SH-SY5Y (cell line): ENCODE data around the gene DSCAML1.

Source experiments
- GATA2 ChIP-seq: IDR thresholded peaks from 2 replicates; pipeline ENCODE4 v1.6.1; 2011; ENCODE audit warnings: mild to moderate bottlenecking, low read depth, low read length
- GATA3 ChIP-seq: IDR thresholded peaks from 2 replicates; pipeline ENCODE4 v1.6.1; 2011; ENCODE audit warnings: low read depth, mild to moderate bottlenecking, low read length, moderate library complexity

Gene DSCAML1

GRCh38 chr11:117458275-117459122 is 338.5 kb downstream of the DSCAML1 start:
- TF ChIP-seq GATA2 (no peak), GATA3 (no peak)

- no peak for TF ChIP-seq GATA3
- no peak for TF ChIP-seq GATA2
Observed at GRCh38 chr11:117457835-117458234, 339.2 kb downstream of the DSCAML1 start.

DNA sequence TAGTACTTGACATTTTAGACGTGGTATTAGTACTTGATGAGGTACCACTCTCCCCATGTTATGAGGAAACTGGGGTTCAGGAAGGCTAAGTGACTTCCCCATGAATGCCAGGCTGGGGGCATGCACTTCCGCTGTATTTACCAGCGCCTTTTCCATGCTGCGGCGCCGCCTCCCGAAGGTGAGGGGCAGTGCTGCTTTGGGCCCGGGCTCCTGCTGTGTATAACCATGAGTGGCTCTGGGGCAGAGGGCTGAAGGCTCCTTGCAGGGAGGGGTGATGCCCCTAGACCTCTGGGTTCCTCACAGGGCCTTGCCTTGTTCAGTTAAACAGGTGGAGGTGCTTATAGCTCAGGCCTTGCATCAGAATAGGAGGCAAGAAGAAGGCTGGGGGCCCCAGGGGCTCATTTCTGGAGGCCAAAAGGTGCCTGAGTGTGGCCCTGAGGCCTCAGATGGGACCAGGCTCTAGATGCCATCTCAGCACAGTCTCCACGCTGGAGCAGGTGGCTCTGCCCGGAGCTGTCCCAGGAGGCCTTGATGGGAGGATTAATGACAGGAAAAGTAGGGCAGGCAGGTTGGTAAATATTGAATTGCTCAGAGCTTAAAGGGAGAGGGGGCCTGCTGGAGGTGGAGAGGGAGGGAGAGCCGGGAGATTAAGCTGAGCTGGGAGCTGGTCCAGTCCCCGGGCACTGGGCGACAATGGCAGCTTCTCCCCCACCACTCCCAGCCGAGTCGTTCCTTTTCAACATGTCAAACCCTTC is 339.8 kb downstream of the DSCAML1 start:
- TF ChIP-seq GATA2: no peak
- no peak for TF ChIP-seq GATA3

DNA sequence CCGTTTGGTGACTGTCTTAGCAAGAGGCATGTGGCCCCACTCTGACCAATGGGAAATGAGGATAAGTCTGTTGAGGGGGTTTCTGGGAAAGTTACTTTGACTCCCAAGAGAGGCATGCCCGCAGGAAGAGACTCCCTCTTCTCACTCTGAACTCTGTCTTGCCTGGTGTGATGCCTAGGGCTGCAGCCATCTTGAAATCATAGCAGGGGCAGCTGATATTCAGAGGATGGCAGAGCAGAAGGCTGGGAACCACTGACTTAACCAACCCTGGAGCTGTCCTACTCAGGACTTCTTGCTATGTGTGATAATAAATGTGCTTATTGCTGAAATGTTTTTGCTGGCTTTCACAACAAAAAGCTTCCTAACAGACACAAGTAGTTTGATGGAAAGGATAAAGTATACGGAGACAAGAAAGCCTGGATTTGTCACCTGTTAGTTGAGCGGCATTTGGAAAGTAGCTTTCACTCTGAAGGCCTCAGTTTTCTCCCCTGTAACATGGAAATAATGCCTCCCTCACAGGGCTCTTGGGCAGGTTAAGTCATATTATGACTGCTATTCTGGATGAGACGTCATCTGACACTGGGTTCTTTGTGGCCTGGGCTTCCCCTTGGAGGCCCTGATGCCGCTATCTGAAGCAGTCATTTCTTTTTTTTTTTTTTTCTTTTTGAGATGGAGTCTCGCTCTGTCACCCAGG is 340.8 kb downstream of the DSCAML1 start:
- TF ChIP-seq GATA3: no peak
- TF ChIP-seq GATA2: no peak

DNA sequence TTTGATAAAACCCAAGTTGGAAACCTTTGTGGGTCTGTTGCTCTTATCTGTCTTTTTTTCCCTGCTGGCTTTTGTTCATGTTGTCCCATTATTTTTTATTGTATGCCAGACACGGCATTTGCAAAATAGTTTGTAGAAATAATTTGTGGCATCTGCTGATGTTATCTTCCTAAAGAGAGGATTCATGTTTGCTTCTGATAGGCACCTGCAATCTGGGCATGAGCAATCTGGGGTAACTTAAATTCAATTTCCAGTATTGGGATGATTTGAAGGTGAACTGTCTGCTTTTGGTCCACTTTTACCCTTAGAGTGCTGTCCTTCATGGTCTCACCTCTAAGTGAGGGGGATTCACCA is 342.5 kb downstream of the DSCAML1 start:
- peak; percentile 95 for TF ChIP-seq GATA3
- TF ChIP-seq GATA2: peak; percentile 91

- TF ChIP-seq GATA3: no peak
- no peak for TF ChIP-seq GATA2
Observed at GRCh38 chr11:117453886-117454563, 343.0 kb downstream of the DSCAML1 start.

- peak; percentile 82 for TF ChIP-seq GATA2
- no peak for TF ChIP-seq GATA3
Observed at GRCh38 chr11:117449111-117449693, 347.8 kb downstream of the DSCAML1 start.

GRCh38 chr11:117444711-117445658 is 352.0 kb downstream of the DSCAML1 start:
- peak; percentile 95 for TF ChIP-seq GATA2
- TF ChIP-seq GATA3: peak; percentile 94

GRCh38 chr11:117444256-117444655 is 352.8 kb downstream of the DSCAML1 start:
- TF ChIP-seq GATA2 (no peak), GATA3 (no peak)

- TF ChIP-seq GATA2: peak; percentile 59
- no peak for TF ChIP-seq GATA3
Observed at GRCh38 chr11:117443266-117444186, 353.5 kb downstream of the DSCAML1 start.

- TF ChIP-seq GATA2 (no peak), GATA3 (no peak)
Observed at GRCh38 chr11:117442869-117443239, 354.2 kb downstream of the DSCAML1 start.
